SU-DHL-6 (cell line): Measurements from ENCODE around the gene SDHD.
"Not testable (repeated sequence)": the region's sequence is repeated elsewhere in the genome, so short reads cannot be mapped to it uniquely, and the experiment has no call there.

Source experiments
- EZH2phosphoT487 ChIP-seq: fragments of 200-600 bp; sonication (generic), shearing (Covaris generic); conservative IDR thresholded peaks from 2 replicates; pipeline ENCODE4 v1.6.1; 2018; ENCODE audit warnings: mild to moderate bottlenecking, antibody characterized with exemption, low read length, moderate library complexity, mixed read lengths
- TF ChIP-seq, protein P1 (sequence below): fragments of 200-600 bp; sonication (generic); IDR thresholded peaks from one replicate; pipeline ENCODE4 v1.5.1; 2017; ENCODE audit warnings: antibody characterized with exemption, mild to moderate bottlenecking, low read length, moderate library complexity; ENCODE audit not compliant: insufficient read depth, poor library complexity, severe bottlenecking

DNA sequence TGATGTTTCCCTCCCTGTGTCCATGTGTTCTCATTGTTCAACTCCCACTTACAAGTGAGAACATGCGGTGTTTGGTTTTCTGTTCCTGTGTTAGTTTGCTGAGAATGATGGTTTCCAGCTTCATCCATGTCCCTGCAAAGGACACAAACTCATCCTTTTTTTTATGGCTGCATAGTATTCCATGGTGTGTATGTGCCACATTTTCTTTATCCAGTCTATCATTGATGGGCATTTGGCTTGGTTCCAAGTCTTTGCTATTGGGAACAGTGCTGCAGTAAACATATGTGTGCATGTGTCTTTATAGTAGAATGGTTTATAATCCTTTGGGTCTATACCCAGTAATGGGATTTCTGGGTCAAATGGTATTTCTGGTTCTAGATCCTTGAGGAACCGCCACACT is 40.0 kb upstream of the SDHD start:
- TF ChIP-seq, protein P1, sequence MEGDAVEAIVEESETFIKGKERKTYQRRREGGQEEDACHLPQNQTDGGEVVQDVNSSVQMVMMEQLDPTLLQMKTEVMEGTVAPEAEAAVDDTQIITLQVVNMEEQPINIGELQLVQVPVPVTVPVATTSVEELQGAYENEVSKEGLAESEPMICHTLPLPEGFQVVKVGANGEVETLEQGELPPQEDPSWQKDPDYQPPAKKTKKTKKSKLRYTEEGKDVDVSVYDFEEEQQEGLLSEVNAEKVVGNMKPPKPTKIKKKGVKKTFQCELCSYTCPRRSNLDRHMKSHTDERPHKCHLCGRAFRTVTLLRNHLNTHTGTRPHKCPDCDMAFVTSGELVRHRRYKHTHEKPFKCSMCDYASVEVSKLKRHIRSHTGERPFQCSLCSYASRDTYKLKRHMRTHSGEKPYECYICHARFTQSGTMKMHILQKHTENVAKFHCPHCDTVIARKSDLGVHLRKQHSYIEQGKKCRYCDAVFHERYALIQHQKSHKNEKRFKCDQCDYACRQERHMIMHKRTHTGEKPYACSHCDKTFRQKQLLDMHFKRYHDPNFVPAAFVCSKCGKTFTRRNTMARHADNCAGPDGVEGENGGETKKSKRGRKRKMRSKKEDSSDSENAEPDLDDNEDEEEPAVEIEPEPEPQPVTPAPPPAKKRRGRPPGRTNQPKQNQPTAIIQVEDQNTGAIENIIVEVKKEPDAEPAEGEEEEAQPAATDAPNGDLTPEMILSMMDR: not testable (repeated sequence)
- TF ChIP-seq EZH2phosphoT487: not testable (repeated sequence)
